ENCODE measurements around the gene CLIP4. TPM values are rescaled to one million over a fixed set of nuclear protein-coding genes. Genes with fewer than 3 reads are reported as not detected.
A peak's percentile ranks its signal among the peaks of the same experiment; 100 is the strongest.

CLIP4 gene
- total RNA-seq, 1 experiment from 2014 or later, result 1.2 TPM

DNA sequence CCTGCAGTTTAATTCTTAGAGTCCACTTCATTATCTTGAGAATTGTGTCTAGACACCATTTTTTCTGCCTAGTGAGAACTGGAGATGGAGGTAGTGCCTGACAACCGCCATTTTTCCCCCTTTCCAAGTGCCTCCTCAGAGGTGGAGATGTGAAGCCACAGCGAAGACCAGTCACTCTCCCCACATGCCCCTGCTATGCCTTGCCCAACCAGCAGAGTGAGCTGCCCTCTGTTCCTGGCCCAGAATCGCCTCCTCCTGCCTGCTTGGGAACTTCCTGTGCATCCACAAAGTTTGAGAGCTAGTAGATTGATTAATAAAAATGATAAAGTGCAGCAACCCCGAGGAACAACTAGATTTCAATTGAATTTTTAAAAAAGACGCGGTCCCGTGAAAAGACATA lies 123.3 kb downstream of the CLIP4 start:
- H3K4me1 Mint-ChIP-seq (ENCODE audit: low read depth, unreplicated experiment), result peaks cover 5% of the 10 kb centered on the region
- H3K4me1 ChIP-seq, result no peaks in the 10 kb centered on the region
- no peak overlapping the region for H3K27ac Mint-ChIP-seq (ENCODE audit: unreplicated experiment)
- no peaks in the 10 kb centered on the region for H3K36me3 Mint-ChIP-seq (ENCODE audit: insufficient read depth, unreplicated experiment)
- intact Hi-C loops (cut with micrococcal nuclease; ENCODE audit: unreplicated experiment), result loop anchor here (1.0 kb wide), 1 partner anchor 603 kb away; no protein-coding TSS in a partner anchor
- H3K4me3 ChIP-seq (ENCODE audit: low read depth, low read length), result no peak overlapping the region
- peak in 1 of 2 experiments; percentile 53 for DNase-seq
- H3K36me3 ChIP-seq (ENCODE audit: control insufficient read depth, insufficient read depth, low read length), result no peaks in the 10 kb centered on the region
- TF ChIP-seq, protein P1, sequence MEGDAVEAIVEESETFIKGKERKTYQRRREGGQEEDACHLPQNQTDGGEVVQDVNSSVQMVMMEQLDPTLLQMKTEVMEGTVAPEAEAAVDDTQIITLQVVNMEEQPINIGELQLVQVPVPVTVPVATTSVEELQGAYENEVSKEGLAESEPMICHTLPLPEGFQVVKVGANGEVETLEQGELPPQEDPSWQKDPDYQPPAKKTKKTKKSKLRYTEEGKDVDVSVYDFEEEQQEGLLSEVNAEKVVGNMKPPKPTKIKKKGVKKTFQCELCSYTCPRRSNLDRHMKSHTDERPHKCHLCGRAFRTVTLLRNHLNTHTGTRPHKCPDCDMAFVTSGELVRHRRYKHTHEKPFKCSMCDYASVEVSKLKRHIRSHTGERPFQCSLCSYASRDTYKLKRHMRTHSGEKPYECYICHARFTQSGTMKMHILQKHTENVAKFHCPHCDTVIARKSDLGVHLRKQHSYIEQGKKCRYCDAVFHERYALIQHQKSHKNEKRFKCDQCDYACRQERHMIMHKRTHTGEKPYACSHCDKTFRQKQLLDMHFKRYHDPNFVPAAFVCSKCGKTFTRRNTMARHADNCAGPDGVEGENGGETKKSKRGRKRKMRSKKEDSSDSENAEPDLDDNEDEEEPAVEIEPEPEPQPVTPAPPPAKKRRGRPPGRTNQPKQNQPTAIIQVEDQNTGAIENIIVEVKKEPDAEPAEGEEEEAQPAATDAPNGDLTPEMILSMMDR (IDR thresholded peaks at IDR 0.05; ENCODE audit: insufficient read depth in 1 of 2, low read depth in 1 of 2, low read length in 1 of 2, severe bottlenecking in 1 of 2, unreplicated experiment in 1 of 2), result peak; percentile 43 to 77
- no peaks in the 10 kb centered on the region for H3K9me3 ChIP-seq
- no peak overlapping the region for H3K4me3 Mint-ChIP-seq (ENCODE audit: unreplicated experiment)
- H3K27me3 Mint-ChIP-seq (ENCODE audit: insufficient read depth, unreplicated experiment), result peaks cover 30% of the 10 kb centered on the region
- no TSS peak for BruUV-seq (replicated peaks)
- H3K9me3 Mint-ChIP-seq (ENCODE audit: unreplicated experiment), result no peaks in the 10 kb centered on the region
- no peaks in the 10 kb centered on the region; the same call in none of the 2 replicates for H3K27me3 ChIP-seq (replicated peaks; ENCODE audit: control insufficient read depth, insufficient read depth, low read length)
- ChIA-PET CTCF (interaction anchor here (0.8 to 1.1 kb wide), 2 partner anchors 55 to 179 kb away, joined by 3 read pairs; no protein-coding TSS in a partner anchor), POLR2A (no interaction called here)

Other genes with a start within 250 kb of the CLIP4 start
- 19.9 and 20.0 TPM in 2 replicates for gene TRMT61B, start 245.1 kb upstream of the CLIP4 start, total RNA-seq (2022)
- 117 and 133 TPM in 2 replicates for gene WDR43, start 220.7 kb upstream of the CLIP4 start, total RNA-seq (2022)
- gene TOGARAM2, start 134.1 kb upstream of the CLIP4 start, total RNA-seq (2022), result 0.61 and 1.3 TPM in 2 replicates
- not detected in 2 replicates for gene PCARE, start 40.9 kb upstream of the CLIP4 start, total RNA-seq (2022)

All from Caco-2 (cell line).